Measurements from ENCODE around the gene RPL41.

Gene RPL41

DNA sequence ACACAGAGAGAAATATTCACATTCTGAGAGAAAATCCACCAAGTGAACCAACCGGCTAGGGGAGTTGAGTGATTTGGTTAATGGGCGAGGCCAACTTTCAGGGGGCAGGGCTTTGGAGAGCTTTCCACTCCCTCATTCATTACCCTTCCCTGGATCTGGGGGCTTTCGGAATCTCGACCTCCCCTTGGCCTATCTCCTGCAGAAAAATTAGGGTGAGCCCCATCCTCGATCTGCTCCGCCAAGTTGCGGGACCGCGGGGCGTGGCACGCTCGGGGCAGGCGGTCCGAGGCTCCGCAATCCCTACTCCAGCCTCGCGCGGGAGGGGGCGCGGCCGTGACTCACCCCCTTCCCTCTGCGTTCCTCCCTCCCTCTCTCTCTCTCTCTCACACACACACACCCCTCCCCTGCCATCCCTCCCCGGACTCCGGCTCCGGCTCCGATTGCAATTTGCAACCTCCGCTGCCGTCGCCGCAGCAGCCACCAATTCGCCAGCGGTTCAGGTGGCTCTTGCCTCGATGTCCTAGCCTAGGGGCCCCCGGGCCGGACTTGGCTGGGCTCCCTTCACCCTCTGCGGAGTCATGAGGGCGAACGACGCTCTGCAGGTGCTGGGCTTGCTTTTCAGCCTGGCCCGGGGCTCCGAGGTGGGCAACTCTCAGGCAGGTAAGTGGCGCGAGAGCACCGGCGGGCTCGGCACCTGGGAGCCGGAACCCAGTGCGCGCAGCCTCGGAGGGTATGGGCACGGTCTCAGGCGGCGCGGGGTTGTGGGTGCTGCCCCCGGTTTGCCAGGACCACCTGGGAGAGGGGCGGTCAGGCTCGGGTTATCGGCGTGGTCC lies 36.5 kb upstream of the RPL41 start, which contains the start of gene ERBB3:
Gene ERBB3 (plus strand): TSS at position 443 of the 833 bp plus-strand sequence. CDS start 136 bp downstream, at position 579.
- in situ Hi-C loops (cut with MboI; ENCODE audit: low pct_unique_long_range_greater_than_20kb, low sequenced_read_pairs, unreplicated experiment), result no loop called here
- TF ChIP-seq, protein P1, sequence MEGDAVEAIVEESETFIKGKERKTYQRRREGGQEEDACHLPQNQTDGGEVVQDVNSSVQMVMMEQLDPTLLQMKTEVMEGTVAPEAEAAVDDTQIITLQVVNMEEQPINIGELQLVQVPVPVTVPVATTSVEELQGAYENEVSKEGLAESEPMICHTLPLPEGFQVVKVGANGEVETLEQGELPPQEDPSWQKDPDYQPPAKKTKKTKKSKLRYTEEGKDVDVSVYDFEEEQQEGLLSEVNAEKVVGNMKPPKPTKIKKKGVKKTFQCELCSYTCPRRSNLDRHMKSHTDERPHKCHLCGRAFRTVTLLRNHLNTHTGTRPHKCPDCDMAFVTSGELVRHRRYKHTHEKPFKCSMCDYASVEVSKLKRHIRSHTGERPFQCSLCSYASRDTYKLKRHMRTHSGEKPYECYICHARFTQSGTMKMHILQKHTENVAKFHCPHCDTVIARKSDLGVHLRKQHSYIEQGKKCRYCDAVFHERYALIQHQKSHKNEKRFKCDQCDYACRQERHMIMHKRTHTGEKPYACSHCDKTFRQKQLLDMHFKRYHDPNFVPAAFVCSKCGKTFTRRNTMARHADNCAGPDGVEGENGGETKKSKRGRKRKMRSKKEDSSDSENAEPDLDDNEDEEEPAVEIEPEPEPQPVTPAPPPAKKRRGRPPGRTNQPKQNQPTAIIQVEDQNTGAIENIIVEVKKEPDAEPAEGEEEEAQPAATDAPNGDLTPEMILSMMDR (IDR thresholded peaks at IDR 0.05; ENCODE audit: extremely low read depth, insufficient read depth, missing control alignments), result no peak
- DNase-seq (ENCODE audit: low spot score), result peak; percentile 76

DNA sequence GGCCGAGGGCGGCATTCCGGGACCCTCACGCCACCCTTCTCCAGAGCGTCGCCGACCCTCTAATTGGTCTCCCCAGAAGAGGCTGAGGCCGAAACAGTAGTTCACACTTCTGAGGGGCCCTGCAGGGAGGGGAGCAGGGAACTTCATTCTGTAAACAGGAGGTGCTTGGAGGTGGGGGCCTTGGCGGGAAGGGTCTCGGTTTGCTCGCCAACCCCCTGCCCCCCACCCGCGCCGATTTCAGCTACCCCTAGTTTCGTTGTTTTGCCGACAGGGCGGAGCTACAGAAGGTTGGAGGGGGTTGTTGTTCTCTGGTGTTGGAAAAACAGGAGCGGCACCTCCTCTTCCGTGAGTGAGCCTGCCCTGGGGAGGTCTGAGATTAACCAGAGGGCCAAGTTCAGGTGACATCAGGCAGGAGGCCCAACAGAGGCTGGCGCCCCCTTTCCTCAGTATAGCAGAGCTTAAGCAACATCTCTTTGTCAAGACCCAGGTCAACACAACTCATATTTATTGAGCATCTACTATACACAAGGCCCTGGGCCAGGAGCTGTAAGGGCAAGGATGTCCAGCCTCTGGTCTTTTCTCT lies 35.8 kb upstream of the RPL41 start:
- in situ Hi-C loops (cut with MboI; ENCODE audit: low pct_unique_long_range_greater_than_20kb, low sequenced_read_pairs, unreplicated experiment), result no loop called here
- DNase-seq (ENCODE audit: low spot score), result peak; percentile 33

DNA sequence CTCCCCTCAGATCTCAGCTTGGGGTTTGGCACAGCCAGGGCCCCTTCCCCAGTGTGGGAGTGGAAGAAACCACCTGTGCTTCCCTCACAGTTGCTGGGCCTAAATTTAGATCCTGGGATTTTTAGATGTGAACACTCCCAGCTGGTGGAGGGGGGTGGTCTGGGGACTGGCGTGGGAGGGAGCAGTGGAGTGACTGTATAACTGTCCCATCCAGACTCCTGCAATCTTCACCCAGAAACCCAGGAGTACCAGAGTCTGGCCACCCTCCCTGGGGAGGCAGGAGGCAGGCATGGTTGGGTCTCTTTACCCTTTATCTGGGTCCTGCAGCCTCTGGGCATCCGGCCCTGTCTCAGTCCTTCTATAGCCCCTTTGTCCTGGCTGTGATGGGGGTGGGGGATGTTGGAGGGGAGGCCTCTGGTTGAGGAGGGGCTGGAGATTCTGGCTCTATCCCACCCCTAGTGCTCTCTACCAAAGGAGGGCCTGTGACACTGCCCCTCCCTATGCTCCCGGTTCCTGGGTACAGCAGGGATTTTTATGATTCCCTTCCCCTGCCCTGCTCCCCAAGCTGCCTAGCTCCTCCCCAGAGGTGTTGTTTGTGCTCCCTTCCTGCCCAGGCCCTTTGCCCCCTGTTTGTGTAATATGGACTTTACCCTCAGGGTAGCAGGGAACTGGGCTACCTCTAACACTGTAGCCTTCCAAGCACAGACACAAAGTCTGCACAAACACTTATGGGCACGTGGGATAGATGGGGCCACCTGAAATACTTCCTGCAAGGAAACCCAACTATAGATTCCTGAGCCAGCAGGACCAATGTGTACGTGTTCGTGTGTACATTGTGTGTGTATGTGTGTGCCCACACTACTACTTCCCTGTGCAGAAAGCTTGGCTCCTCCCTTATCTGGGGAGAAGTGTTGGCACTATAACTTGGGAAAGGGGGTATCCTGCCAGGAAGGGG lies 34.8 kb upstream of the RPL41 start:
- in situ Hi-C loops (cut with MboI; ENCODE audit: low pct_unique_long_range_greater_than_20kb, low sequenced_read_pairs, unreplicated experiment), result no loop called here
- TF ChIP-seq, protein P1 (IDR thresholded peaks at IDR 0.05; ENCODE audit: extremely low read depth, insufficient read depth, missing control alignments), result no peak
- DNase-seq (ENCODE audit: low spot score), result no peak

More for the DNA sequence above, 35.8 kb upstream of the RPL41 start:
- TF ChIP-seq, protein P1 (IDR thresholded peaks at IDR 0.05; ENCODE audit: extremely low read depth, insufficient read depth, missing control alignments), result no peak

- no peak for DNase-seq (ENCODE audit: low spot score)
- TF ChIP-seq, protein P1 (IDR thresholded peaks at IDR 0.05; ENCODE audit: extremely low read depth, insufficient read depth, missing control alignments), result no peak
- in situ Hi-C loops (cut with MboI; ENCODE audit: low pct_unique_long_range_greater_than_20kb, low sequenced_read_pairs, unreplicated experiment), result no loop called here
Observed at GRCh38 chr12:56082382-56082781, 34.1 kb upstream of the RPL41 start.

DNA sequence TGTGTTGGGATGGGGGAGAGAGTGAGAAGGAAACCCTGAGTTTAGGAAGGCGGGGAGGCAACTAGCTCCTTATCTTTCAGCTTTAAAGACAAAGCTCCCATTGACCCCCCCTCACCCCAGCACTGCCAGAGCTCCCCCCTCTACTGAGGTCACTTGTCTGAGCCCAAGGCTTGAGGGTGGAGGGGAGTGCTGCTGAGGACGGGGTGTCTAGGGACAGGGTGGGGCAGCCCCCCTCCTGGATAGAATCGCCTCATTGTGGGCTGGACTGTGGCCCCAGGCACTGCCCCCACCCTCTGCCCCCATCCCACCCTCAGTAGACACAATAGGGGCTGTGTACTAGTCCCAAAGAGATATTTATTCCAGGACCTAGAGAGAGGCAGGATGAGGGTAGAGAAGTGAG lies 33.5 kb upstream of the RPL41 start:
- DNase-seq (ENCODE audit: low spot score), result no peak
- TF ChIP-seq, protein P1 (IDR thresholded peaks at IDR 0.05; ENCODE audit: extremely low read depth, insufficient read depth, missing control alignments), result no peak
- in situ Hi-C loops (cut with MboI; ENCODE audit: low pct_unique_long_range_greater_than_20kb, low sequenced_read_pairs, unreplicated experiment), result no loop called here

GRCh38 chr12:56084958-56085543 lies 31.4 kb upstream of the RPL41 start:
- DNase-seq (ENCODE audit: low spot score), result peak; percentile 46
- in situ Hi-C loops (cut with MboI; ENCODE audit: low pct_unique_long_range_greater_than_20kb, low sequenced_read_pairs, unreplicated experiment), result no loop called here

More at GRCh38 chr12:56084958-56085543, 31.4 kb upstream of the RPL41 start:
- TF ChIP-seq, protein P1 (IDR thresholded peaks at IDR 0.05; ENCODE audit: extremely low read depth, insufficient read depth, missing control alignments), result peak; percentile 51
